ENCODE data around the gene JMJD6.
"Not testable (repeated sequence)": the region's sequence is repeated elsewhere in the genome, so short reads cannot be mapped to it uniquely, and the experiment has no call there.

Gene JMJD6

GRCh38 chr17:76718516-76718915 lies 7.9 kb downstream of the JMJD6 start:
- no peak for DNase-seq (ENCODE audit: extremely low read depth in 1 of 2, low read depth in 1 of 2)

- no peak for DNase-seq (ENCODE audit: extremely low read depth in 1 of 2, low read depth in 1 of 2)
Observed at GRCh38 chr17:76716839-76717215, 9.6 kb downstream of the JMJD6 start.

GRCh38 chr17:76716146-76716838 lies 10.1 kb downstream of the JMJD6 start:
- peak; percentile 42 to 71 for DNase-seq (ENCODE audit: extremely low read depth in 1 of 2, low read depth in 1 of 2)

- no peak for DNase-seq (ENCODE audit: extremely low read depth in 1 of 2, low read depth in 1 of 2)
Observed at GRCh38 chr17:76715496-76715830, 10.9 kb downstream of the JMJD6 start.

GRCh38 chr17:76714822-76715495 lies 11.4 kb downstream of the JMJD6 start:
- peak; percentile 50 to 69 for DNase-seq (ENCODE audit: extremely low read depth in 1 of 2, low read depth in 1 of 2)

- no peak for DNase-seq (ENCODE audit: extremely low read depth in 1 of 2, low read depth in 1 of 2)
Observed at GRCh38 chr17:76714336-76714735, 12.1 kb downstream of the JMJD6 start.

- DNase-seq (ENCODE audit: extremely low read depth in 1 of 2, low read depth in 1 of 2) = no peak
Observed at GRCh38 chr17:76713765-76714164, 12.6 kb downstream of the JMJD6 start.

- not testable (repeated sequence) for DNase-seq (ENCODE audit: extremely low read depth in 1 of 2, low read depth in 1 of 2)
Observed at GRCh38 chr17:76712321-76712720, 14.1 kb downstream of the JMJD6 start.

GRCh38 chr17:76710863-76711611 lies 15.4 kb downstream of the JMJD6 start, which contains the start of gene MXRA7:
Gene MXRA7 (minus strand): TSS chr17:76710965. CDS start chr17:76710946, 19 bp downstream.
- peak in 1 of 2 donors; percentile 43 for DNase-seq (ENCODE audit: extremely low read depth in 1 of 2, low read depth in 1 of 2)

GRCh38 chr17:76709951-76710862 lies 16.2 kb downstream of the JMJD6 start:
- not testable (repeated sequence) for DNase-seq (ENCODE audit: extremely low read depth in 1 of 2, low read depth in 1 of 2)

GRCh38 chr17:76709077-76709950 lies 17.1 kb downstream of the JMJD6 start:
- no peak for DNase-seq (ENCODE audit: extremely low read depth in 1 of 2, low read depth in 1 of 2)

- DNase-seq (ENCODE audit: extremely low read depth in 1 of 2, low read depth in 1 of 2) = no peak
Observed at GRCh38 chr17:76707985-76708807, 18.2 kb downstream of the JMJD6 start.

- no peak for DNase-seq (ENCODE audit: extremely low read depth in 1 of 2, low read depth in 1 of 2)
Observed at GRCh38 chr17:76706817-76707216, 19.6 kb downstream of the JMJD6 start.

- no peak for DNase-seq (ENCODE audit: extremely low read depth in 1 of 2, low read depth in 1 of 2)
Observed at GRCh38 chr17:76704805-76705204, 21.6 kb downstream of the JMJD6 start.

GRCh38 chr17:76702941-76703637 lies 23.3 kb downstream of the JMJD6 start:
- DNase-seq (ENCODE audit: extremely low read depth in 1 of 2, low read depth in 1 of 2) = no peak

GRCh38 chr17:76702076-76702475 lies 24.3 kb downstream of the JMJD6 start:
- no peak for DNase-seq (ENCODE audit: extremely low read depth in 1 of 2, low read depth in 1 of 2)

GRCh38 chr17:76701471-76701967 lies 24.9 kb downstream of the JMJD6 start:
- no peak for DNase-seq (ENCODE audit: extremely low read depth in 1 of 2, low read depth in 1 of 2)

All from activated CD8-positive, alpha-beta memory T cell treated with anti-CD3 and anti-CD28 coated beads for 1 hour (primary cell).